ENCODE measurements around the gene ROR2.
A peak's percentile ranks its signal among the peaks of the same experiment; 100 is the strongest.
"Not testable (repeated sequence)": the region's sequence is repeated elsewhere in the genome, so short reads cannot be mapped to it uniquely, and the experiment has no call there.

Gene ROR2

DNA sequence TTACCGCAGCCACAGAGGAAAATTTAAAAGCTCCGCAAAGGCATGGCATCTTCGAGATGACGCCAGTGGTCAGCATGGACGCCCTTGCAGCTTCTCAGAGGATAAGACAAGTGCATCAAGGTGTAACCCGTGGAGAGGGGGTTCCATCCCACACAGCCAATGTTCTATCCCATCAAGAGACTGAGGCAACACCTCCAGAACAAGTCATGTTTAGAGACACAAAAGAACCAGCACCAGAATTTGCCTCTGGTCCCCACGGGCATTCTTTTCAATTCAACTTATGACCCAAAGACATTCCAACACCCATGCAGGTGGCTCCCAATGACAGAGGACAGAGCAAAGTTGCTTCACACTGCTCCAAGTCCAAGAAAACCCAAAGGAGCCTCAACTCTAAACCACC is 20.7 kb downstream of the ROR2 start:
- intact Hi-C loops (cut with DNase I): no loop called here
- no peak for DNase-seq

DNA sequence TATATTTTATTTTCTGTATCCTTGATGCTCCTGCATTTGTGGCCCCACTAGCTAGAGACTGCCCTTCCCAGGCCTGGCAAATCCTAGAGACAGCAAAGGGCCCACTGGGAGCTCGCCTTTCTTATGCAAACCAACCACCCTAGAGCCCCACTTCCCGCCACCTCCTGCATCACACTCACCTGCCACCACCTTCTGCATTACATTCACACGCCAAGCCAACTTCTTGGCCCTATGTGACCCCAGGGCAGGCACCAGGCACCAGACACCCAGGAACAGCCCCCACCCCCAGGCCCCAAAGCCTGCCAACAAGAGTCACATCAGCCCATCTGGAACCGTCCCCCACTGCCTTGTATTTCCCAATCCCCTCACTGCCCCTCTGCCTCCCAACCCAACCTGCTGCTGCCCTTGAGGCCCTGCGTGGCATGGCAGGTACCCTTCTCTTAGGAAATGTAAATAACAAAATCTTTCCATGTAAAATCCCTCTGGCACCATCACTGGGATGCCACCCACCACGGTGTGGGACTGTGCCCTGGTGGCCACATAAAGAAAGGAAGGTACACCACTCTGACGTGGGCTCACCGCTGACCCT is 22.0 kb downstream of the ROR2 start:
- DNase-seq: no peak

DNA sequence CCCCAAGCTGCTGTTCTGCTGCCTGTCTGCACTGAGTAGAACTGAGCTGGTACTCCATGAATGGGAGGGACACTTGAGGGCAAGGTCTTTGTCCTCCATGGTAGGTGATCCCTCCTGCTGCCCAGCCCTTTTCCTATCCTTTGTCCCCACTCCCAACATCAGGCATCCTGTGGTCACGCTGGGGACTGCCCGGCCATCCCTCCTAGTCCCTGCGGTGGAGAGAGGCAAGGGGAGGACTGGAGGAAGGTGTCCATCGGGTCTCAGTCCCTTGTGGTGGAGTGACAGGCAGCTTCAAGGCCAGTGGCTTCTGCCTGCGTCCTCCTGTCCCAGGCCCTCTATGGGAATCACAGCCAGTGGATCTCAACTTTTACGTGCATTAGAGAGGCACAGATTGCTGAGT is 25.9 kb downstream of the ROR2 start:
- intact Hi-C loops (cut with DNase I): no loop called here
- DNase-seq: no peak

More for the DNA sequence above, 22.0 kb downstream of the ROR2 start:
- intact Hi-C loops (cut with DNase I): no loop called here

DNA sequence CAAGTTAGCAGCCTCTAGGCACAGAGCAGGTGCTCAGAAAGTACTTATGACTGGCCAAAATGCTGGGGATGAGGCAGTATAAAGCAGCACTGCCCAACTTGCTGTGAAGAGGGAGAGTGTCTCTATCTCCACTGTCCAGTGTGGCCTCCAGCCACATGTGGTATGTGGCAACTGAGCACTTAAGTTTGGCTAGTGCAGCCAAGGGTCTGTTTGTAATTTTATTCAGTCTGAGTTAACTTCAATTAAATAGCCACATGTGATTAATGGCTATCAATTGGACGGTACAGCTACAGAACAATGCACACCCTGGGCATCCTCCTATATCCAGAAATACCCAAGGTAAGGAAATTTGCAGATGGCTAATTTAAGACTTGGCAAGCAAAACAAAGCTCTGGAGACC is 26.9 kb downstream of the ROR2 start:
- DNase-seq: no peak
- intact Hi-C loops (cut with DNase I): no loop called here

DNA sequence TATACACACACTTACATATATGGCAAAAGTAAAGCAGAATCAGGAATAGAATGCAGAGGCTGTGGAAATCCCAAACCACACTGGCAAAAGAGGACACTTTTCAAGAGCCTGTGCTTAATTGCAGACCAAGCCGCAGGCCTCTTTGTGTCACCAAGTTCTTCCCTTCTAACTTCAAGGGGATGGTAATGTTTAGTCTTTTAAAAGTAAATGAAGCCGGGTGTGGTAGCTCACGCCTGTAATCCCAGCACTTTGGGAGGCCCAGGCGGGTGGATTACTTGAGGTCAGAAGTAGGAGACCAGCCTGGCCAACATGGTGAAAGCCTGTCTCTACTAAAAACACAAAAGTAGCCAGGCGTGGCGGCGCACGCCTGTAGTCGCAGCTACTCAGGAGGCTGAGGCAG is 28.7 kb downstream of the ROR2 start:
- DNase-seq: no peak
- intact Hi-C loops (cut with DNase I): no loop called here

DNA sequence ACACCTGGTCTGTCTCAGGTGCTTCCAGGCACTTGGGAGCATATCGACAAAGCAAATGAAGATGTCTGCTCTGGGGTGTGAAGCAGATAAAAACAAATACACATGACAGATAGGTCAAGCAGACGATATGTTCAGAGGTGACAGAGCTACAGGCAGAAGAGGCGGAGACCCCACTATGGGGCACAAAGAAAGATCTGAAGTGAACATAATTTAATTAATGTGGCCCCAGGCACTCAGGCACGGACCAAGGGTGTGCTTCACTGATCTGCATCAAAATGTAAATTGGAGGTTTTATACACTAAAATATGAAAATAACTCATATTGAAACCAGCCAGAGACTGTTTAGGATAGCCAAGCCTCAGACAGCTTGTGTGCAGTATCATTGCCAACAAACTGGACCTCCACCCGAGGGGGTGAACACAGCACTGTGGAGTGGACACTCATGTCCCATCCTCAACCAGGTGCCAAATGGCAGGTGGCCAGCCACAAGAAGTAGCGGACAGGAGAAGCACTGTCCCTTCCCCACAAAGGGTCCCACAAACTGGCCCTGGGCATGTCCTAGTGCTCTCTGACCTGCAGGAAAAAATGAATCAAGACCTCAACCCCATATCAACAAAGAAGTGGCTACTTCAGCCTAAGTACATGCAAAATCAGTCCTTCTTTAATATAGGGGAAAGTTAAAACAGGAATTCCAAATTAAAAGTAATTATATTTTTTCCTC is 29.2 kb downstream of the ROR2 start:
- DNase-seq: no peak
- intact Hi-C loops (cut with DNase I): no loop called here

DNA sequence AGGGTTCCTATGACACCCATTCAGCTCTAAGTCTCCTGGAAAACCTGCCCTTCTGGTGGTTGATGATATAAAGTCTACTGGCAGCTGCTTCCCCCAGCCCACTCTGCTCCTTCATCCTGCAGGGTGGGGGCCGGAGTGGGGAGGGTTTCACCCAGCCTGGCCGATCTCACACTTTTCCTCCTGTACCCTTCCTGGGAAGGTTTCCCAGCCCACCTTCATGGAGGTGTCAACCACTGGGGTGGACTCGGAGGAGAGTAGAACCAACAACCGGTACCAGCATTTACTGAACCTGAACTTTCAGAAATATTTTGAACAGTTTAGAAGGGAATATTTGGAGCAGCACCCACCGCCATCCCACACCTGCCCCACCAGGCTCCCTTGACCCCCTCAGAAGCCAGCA is 30.4 kb downstream of the ROR2 start:
- peak in 1 of 10 donors; percentile 24 for DNase-seq
- intact Hi-C loops (cut with DNase I): no loop called here

DNA sequence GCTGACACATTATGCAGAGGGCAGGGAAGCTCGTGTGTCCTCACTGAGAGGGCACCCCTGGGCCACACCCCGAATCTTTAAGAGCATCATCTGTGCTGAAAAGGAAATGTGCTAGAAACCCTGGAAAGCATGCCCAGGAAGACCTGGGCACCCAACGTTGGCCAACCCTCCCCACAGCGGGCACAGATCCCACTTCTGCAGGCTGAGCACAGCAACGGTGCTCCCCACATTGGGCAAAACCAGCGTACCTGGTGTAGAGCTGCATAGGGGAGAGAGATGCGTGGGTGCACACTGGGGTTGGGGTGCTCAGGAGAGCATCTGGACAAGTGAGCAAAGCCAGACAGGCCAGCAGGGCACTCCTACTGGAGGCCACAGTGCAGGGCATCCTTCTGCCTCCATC is 32.6 kb downstream of the ROR2 start:
- intact Hi-C loops (cut with DNase I): no loop called here
- no peak for DNase-seq

DNA sequence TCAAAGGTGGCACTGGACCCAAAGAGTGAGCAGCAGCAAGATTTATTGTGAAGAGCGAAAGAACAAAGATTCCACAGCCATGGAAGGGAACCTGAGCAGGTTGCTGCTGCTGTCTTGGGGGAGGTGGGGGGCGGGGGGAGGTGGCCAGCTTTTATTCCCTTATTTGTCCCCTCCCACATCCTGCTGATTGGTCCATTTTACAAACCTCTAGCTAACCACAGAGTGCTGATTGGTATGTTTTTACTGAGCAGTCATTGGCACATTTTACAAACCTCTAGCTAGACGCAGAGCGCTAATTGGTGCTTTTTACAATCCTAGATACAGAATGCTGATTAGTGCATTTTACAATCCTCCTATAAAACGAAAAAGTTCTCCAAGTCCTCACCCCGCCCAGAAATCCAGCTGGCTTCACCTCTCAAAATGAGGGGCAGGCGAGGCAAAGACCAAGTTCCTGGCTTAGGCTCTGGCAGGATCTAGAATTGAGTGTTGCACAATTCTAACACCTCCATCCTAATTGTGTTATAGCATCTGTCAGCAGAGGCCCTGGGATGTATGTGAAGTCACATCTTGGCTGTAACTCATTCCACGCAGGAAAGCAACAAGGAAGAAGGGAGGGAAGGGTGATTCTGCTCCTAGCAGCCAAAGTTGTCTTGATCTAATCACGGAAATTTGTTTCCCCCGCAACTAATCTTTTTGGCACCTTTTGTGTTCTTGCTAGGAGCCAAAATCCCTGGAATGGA is 34.3 kb downstream of the ROR2 start:
- intact Hi-C loops (cut with DNase I): no loop called here

DNA sequence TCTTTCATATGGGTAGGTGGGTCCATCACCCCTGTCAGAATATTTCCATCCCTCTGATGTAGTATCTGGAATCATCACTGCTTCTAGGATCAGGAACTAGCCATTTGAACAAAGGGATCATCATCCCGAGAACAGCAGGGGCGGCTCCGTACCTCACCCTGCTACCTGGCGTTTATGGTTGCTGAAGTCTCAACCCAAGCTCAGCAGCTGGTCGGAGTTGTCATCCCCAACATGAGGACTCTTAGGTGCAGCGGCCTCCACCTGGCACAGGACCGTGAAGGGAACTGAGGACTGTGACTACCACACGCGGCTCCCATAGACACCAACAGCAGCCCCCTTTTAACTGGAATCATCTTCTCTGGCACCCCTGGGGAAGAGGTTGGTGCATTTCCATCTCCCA is 35.1 kb downstream of the ROR2 start:
- intact Hi-C loops (cut with DNase I): no loop called here

More for the DNA sequence above, 34.3 kb downstream of the ROR2 start:
- no peak for DNase-seq

DNA sequence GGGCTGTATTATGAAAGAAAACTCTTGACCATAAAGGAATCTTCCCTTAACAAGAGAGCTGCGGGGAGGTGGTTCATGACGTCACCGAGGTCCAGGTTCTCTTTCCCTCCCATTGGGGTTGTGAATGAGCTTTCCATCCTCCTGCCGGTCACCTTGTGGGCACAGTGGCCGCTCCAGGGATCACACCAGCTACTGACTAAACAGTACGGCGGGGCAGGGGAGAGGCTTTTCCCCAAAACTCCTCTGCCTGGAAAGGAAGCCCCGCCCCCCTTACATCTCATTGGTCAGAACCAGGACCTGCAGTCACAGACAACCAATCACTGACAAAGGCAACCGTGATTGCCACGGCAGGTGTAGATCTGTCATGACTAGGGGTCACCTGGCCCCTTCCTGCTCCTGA is 35.6 kb downstream of the ROR2 start:
- intact Hi-C loops (cut with DNase I): no loop called here
- DNase-seq: no peak

More for the DNA sequence above, 35.1 kb downstream of the ROR2 start:
- DNase-seq: no peak

DNA sequence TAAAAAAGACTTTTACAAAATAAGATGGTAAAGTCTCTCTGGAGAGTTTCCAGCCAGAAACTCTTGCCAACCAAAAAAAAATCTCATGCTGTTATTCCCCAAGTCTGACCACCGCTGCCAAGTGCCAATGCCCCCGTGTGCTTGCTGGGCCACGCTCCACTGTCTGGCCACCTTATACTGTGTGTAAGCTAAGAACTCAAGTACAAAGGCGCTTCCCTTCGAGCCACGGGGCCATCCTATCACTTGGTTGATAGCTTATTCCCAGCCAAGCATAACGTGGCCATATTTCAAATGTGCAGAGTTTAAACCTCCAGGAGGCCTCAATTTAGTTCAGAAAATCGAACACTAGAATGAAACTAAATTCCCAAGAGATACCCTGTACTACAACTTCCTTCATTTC is 36.0 kb downstream of the ROR2 start:
- intact Hi-C loops (cut with DNase I): no loop called here
- DNase-seq: no peak

DNA sequence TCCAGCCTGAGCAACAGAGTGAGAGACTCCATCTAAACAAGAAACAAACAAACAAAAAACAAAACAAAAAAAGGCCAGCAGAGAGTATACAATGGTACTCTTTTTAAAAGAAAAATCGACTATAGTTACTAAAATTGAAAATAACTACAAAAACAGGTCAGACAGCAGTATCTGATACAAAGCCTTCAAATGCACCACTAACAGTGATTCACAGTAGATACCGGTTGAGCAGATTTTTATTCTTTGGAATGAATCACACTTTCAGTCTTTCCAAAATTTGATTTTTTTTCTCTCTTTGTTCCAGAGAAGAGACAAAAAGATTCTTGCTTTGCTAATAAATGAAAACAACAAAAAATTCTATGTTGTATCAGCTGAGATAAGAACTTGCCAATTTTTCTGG is 36.9 kb downstream of the ROR2 start:
- intact Hi-C loops (cut with DNase I): no loop called here
- no peak for DNase-seq

DNA sequence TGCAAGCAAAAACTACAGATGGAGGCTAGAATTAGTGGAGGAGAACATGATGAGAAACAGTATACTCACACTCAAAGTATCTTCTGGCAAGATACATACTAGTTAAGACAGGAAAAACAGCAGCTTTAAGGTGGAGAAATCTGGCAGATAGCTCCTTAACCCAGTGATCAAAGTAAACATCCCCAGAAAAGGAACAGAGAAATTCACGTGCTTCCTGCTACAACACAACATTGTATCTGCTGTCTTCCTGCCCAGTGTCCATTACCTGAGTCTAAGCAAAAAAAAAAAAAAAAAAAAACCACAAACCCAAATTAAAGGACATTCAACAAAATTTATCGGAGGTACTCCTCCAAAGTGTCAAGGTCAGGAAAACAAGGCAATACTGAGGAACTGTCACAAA is 38.4 kb downstream of the ROR2 start:
- intact Hi-C loops (cut with DNase I): no loop called here

DNA sequence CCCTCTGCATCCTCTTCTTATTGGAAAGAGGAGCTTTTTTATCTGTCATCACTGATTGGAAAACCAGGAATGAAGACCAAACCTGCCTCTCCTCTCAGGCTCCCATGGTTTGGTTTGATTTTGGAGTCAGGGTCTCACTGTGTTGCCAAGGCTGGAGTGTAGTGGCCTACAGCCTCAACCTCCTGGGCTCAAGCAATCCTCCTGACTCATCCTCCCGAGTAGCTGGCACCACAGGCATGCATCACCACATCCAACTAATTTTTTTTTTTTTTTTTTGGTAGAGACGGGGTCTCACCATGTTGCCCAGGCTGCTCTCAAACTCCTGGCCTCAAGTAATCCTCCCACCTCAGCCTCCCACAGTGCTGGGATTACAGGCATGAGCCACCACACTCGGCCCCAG is 40.8 kb downstream of the ROR2 start:
- intact Hi-C loops (cut with DNase I); DNase-seq: not testable (repeated sequence)

More for the DNA sequence above, 38.4 kb downstream of the ROR2 start:
- DNase-seq: no peak

DNA sequence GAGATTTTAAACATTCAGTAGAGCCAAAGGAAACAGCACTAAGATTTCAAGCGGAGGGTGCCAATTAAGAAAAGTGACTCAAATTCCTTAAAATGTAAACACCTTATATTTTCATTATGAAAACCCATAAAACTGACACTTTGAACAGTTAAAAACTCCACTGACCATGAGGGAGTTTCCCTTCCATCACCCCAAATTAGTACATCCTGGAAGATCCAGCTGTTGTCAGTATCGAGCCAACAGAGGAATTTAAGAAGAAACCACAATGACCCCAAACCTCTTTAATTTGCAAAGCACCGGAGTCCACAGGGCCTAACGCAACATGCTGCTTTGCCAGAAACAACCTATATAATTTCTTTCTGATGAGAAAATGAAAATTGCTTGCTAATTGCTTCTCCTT is 41.3 kb downstream of the ROR2 start:
- intact Hi-C loops (cut with DNase I): no loop called here
- no peak for DNase-seq

DNA sequence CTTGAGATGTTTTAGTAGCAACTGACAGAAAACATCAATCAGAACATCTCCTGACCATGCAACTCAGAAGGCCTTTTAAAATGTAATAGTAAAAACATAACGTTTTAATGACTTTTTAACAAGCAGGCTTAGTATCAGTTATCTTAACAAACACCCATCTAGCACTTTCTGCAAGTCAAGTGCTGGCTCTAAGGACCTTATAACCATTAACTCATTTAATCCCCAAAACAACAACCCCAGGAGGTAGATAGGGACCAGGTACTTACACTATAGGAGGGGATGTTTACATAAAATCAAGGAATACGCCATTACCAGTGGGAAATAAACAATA is 41.8 kb downstream of the ROR2 start:
- intact Hi-C loops (cut with DNase I): no loop called here
- no peak for DNase-seq

DNA sequence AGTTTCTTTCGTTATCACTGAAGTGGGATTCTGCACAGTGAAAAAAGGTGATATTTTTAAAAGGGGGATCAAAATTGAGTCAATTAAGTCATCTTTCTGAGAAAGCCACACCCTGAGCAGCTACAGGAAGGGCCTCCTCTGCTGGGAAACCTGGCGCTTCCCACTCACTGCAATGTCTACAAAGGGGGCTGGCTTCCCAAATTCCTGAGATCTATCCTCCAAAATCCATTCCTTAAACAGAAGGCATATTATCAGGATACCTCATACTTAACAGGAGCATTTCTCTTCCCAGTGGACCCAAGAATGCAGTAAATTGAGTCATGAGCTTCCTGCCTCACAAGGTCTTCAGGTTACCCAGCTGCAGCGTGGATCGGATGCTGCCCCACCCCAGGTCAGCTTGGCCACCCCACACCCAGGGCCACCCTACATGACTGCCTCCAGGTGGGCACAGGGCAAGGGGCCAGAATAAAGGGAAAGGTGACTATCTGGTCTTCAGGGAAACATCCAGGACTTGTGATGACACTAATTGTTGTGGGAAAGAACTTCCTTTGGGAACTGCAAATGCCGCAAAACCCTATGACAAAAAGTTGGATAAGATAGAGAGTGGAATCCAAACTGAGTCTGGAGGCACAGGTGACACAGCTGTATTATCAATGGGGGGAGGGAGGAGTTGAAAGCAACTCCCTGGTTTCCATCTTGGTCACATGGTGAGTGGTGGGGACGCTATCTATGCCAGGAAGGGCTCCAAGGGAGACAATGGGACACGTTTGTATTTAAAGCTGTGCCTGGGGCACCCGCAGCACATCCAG is 42.3 kb downstream of the ROR2 start:
- intact Hi-C loops (cut with DNase I): no loop called here
- no peak for DNase-seq

DNA sequence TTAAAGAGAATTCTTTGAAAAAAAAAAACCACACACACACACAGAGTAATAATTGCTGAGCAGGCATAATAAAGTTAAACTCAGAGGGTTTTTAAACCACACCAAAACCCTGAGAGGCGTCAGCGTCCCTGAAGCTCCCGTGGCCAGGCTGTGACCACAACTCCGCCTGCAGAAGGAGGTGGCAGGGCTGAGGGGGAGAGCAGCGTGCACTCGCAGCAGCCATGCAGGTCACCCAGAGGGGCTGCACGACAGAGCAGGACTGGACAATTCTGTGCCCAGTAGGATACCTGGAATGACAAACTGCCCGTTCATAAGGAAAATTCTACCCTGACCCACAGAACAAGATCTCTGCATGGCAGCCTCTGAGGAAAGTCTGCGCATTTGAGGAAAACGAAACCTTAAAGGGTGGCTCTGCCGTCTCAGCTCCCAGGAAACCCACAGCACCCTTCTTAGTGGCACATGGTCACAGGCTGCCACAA is 44.0 kb downstream of the ROR2 start:
- DNase-seq: peak in 1 of 10 donors; percentile 86
- intact Hi-C loops (cut with DNase I): no loop called here

DNA sequence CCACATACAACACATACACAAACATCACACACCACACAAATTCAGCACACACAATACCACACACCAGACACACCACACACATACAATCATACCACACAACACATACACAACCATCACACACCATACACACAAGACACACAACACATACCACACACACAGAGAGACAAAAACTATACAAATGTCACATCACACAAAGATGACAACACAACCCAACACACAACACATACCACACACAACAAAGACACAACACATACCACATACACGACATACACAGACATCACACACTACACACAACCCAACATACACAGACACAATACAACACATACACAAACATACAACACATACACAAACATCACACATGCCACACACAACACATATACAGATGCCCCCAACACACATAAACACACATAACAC is 44.8 kb downstream of the ROR2 start:
- intact Hi-C loops (cut with DNase I): no loop called here
- no peak for DNase-seq
